HG02870 (cell line): ENCODE measurements around the gene KLHL26.
"Not testable (repeated sequence)": the region's sequence is repeated elsewhere in the genome, so short reads cannot be mapped to it uniquely, and the experiment has no call there.

Experiments
- ATAC-seq: cut with Tn5 transposase; IDR thresholded peaks from one replicate; pipeline ENCODE4 v1.9.1; 2021; ENCODE audit warnings: mild to moderate bottlenecking, moderate library complexity; ENCODE audit not compliant: unreplicated experiment

KLHL26 gene

GRCh38 chr19:18600692-18601397, 36.0 kb upstream of the KLHL26 start:
- not testable (repeated sequence) for ATAC-seq

- no peak for ATAC-seq
These were observed 35.0 kb upstream of the KLHL26 start for GRCh38 chr19:18601875-18602274.

GRCh38 chr19:18603255-18603957, 33.4 kb upstream of the KLHL26 start:
- no peak for ATAC-seq

- ATAC-seq = no peak
These were observed 32.6 kb upstream of the KLHL26 start for GRCh38 chr19:18603958-18604819.

- no peak for ATAC-seq
These were observed 32.0 kb upstream of the KLHL26 start for GRCh38 chr19:18604820-18605159.

- ATAC-seq = no peak
These were observed 31.7 kb upstream of the KLHL26 start for GRCh38 chr19:18605196-18605545.

- ATAC-seq = no peak
These were observed 31.1 kb upstream of the KLHL26 start for GRCh38 chr19:18605546-18606280.

- no peak for ATAC-seq
These were observed 30.3 kb upstream of the KLHL26 start, which contains the start of gene CRLF1 for GRCh38 chr19:18606281-18607225. Gene CRLF1, minus strand, starts transcription at chr19:18606799. Its CDS starts 143 bp downstream, at chr19:18606656.

- no peak for ATAC-seq
These were observed 29.4 kb upstream of the KLHL26 start for GRCh38 chr19:18607226-18608101.

GRCh38 chr19:18608102-18608804, 28.6 kb upstream of the KLHL26 start:
- no peak for ATAC-seq

GRCh38 chr19:18608805-18609716, 27.8 kb upstream of the KLHL26 start:
- ATAC-seq = no peak

- ATAC-seq = no peak
These were observed 27.1 kb upstream of the KLHL26 start for GRCh38 chr19:18609717-18610051.

- ATAC-seq = no peak
These were observed 26.6 kb upstream of the KLHL26 start for GRCh38 chr19:18610245-18610555.

- no peak for ATAC-seq
These were observed 26.1 kb upstream of the KLHL26 start for GRCh38 chr19:18610556-18611326.

GRCh38 chr19:18611327-18612050, 25.3 kb upstream of the KLHL26 start:
- no peak for ATAC-seq
